ENCODE data around the gene RND3. TPM values are rescaled to one million over a fixed set of nuclear protein-coding genes. Genes with fewer than 3 reads are reported as not detected.
A peak's percentile ranks its signal among the peaks of the same experiment; 100 is the strongest.

RND3 gene
- polyA plus RNA-seq, 1 experiment, result 627 TPM

GRCh38 chr2:150508497-150509137, 21.1 kb upstream of the RND3 start:
- H3K4me3 ChIP-seq (ENCODE audit: low read depth, low read length), result no peak overlapping the region
- no peaks in the 10 kb centered on the region for H3K9me3 ChIP-seq (ENCODE audit: control insufficient read depth, insufficient read depth, low read length)
- no peak overlapping the region for H3K27ac ChIP-seq (ENCODE audit: low read depth, low read length)
- POLR2A ChIA-PET, result no interaction called here
- no peaks in the 10 kb centered on the region for H3K27me3 ChIP-seq (ENCODE audit: control insufficient read depth, insufficient read depth, low read length)
- CTCF ChIA-PET, result no interaction called here
- TF ChIP-seq CTCF (IDR thresholded peaks at IDR 0.05; ENCODE audit: low read depth, low read length), result no peak
- no peak for DNase-seq (ENCODE audit: low read depth, low spot score)

GRCh38 chr2:150507071-150507470, 19.6 kb upstream of the RND3 start:
- POLR2A ChIA-PET, result no interaction called here
- no peak for TF ChIP-seq CTCF (IDR thresholded peaks at IDR 0.05; ENCODE audit: low read depth, low read length)

GRCh38 chr2:150505178-150505577, 17.7 kb upstream of the RND3 start:
- DNase-seq (ENCODE audit: low read depth, low spot score), result no peak
- Histone ChIP-seq H3K4me3 (ENCODE audit: low read depth, low read length) (no peak overlapping the region), H3K27me3 (ENCODE audit: control insufficient read depth, insufficient read depth, low read length) (no peaks in the 10 kb centered on the region), H3K9me3 (ENCODE audit: control insufficient read depth, insufficient read depth, low read length) (no peaks in the 10 kb centered on the region), H3K27ac (ENCODE audit: low read depth, low read length) (no peak overlapping the region)
- ChIA-PET CTCF (no interaction called here), POLR2A (no interaction called here)
- no peak for TF ChIP-seq CTCF (IDR thresholded peaks at IDR 0.05; ENCODE audit: low read depth, low read length)

More at GRCh38 chr2:150507071-150507470, 19.6 kb upstream of the RND3 start:
- no peak overlapping the region for H3K27ac ChIP-seq (ENCODE audit: low read depth, low read length)
- no peak for DNase-seq (ENCODE audit: low read depth, low spot score)
- no peak overlapping the region for H3K4me3 ChIP-seq (ENCODE audit: low read depth, low read length)
- H3K27me3 ChIP-seq (ENCODE audit: control insufficient read depth, insufficient read depth, low read length), result no peaks in the 10 kb centered on the region
- CTCF ChIA-PET, result no interaction called here
- no peaks in the 10 kb centered on the region for H3K9me3 ChIP-seq (ENCODE audit: control insufficient read depth, insufficient read depth, low read length)

- DNase-seq (ENCODE audit: low read depth, low spot score), result peak; percentile 90
- ChIA-PET POLR2A (interaction anchor here (0.8 to 1.3 kb wide), 7 partner anchors 12 to 380 kb away, joined by 3 to 11 read pairs (median 6); no protein-coding TSS in a partner anchor), CTCF (interaction anchor here (0.8 to 1.4 kb wide), 3 partner anchors 7 to 743 kb away, joined by 3 read pairs; no protein-coding TSS in a partner anchor)
- Histone ChIP-seq H3K27ac (ENCODE audit: low read depth, low read length) (peak overlapping the region; percentile 96), H3K27me3 (ENCODE audit: control insufficient read depth, insufficient read depth, low read length) (no peaks in the 10 kb centered on the region), H3K9me3 (ENCODE audit: control insufficient read depth, insufficient read depth, low read length) (peaks cover 2% of the 10 kb centered on the region; the same call in 1 of the 2 replicates), H3K4me3 (ENCODE audit: low read depth, low read length) (peak overlapping the region; percentile 25)
- TF ChIP-seq CTCF (IDR thresholded peaks at IDR 0.05; ENCODE audit: low read depth, low read length), result no peak
Measured at GRCh38 chr2:150495993-150496627, 8.6 kb upstream of the RND3 start.

- Histone ChIP-seq H3K27me3 (ENCODE audit: control insufficient read depth, insufficient read depth, low read length) (no peaks in the 10 kb centered on the region), H3K27ac (ENCODE audit: low read depth, low read length) (peak overlapping the region; percentile 85), H3K4me3 (ENCODE audit: low read depth, low read length) (no peak overlapping the region), H3K9me3 (ENCODE audit: control insufficient read depth, insufficient read depth, low read length) (peaks cover 2% of the 10 kb centered on the region; the same call in 1 of the 2 replicates)
- POLR2A ChIA-PET, result no interaction called here
- CTCF ChIA-PET, result no interaction called here
- no peak for TF ChIP-seq CTCF (IDR thresholded peaks at IDR 0.05; ENCODE audit: low read depth, low read length)
- no peak for DNase-seq (ENCODE audit: low read depth, low spot score)
Measured at GRCh38 chr2:150495001-150495400, 7.5 kb upstream of the RND3 start.
